ENCODE data around the gene DROSHA. TPM values are rescaled to one million over a fixed set of nuclear protein-coding genes. Genes with fewer than 3 reads are reported as not detected.
"Not testable (repeated sequence)": the region's sequence is repeated elsewhere in the genome, so short reads cannot be mapped to it uniquely, and the experiment has no call there.

DROSHA gene
- total and polyA plus RNA-seq, 2 donors (not counting 1 experiment from before 2014, with no cell fraction given) = 44.1 to 48.4 TPM

- DNase-seq (ENCODE audit: low read depth in 2 of 2) = no peak
- no peak overlapping the region for H3K9ac ChIP-seq (ENCODE audit: insufficient read depth, low read length)
- H3K4me3 ChIP-seq (replicated peaks in 1 of 4; ENCODE audit: control extremely low read depth in 1 of 4, insufficient read depth in 1 of 4, low read depth in 3 of 4, low read length in 4 of 4) = no peak overlapping the region
- H3K27me3 ChIP-seq (ENCODE audit: control insufficient read depth, insufficient read depth, low read length) = no peaks in the 10 kb centered on the region
- no peaks in the 10 kb centered on the region for H3K36me3 ChIP-seq (ENCODE audit: control insufficient read depth, insufficient read depth, low read length)
- no peak overlapping the region for H3K27ac ChIP-seq (ENCODE audit: insufficient read depth, low read length)
- no peak overlapping the region for H3K4me2 ChIP-seq (ENCODE audit: extremely low read depth, insufficient read depth, low read length)
- H2AFZ ChIP-seq (ENCODE audit: low read length) = no peak overlapping the region
- no peaks in the 10 kb centered on the region for H3K9me3 ChIP-seq (ENCODE audit: control insufficient read depth, insufficient read depth, low read depth, low read length)
- TF ChIP-seq, protein P1, sequence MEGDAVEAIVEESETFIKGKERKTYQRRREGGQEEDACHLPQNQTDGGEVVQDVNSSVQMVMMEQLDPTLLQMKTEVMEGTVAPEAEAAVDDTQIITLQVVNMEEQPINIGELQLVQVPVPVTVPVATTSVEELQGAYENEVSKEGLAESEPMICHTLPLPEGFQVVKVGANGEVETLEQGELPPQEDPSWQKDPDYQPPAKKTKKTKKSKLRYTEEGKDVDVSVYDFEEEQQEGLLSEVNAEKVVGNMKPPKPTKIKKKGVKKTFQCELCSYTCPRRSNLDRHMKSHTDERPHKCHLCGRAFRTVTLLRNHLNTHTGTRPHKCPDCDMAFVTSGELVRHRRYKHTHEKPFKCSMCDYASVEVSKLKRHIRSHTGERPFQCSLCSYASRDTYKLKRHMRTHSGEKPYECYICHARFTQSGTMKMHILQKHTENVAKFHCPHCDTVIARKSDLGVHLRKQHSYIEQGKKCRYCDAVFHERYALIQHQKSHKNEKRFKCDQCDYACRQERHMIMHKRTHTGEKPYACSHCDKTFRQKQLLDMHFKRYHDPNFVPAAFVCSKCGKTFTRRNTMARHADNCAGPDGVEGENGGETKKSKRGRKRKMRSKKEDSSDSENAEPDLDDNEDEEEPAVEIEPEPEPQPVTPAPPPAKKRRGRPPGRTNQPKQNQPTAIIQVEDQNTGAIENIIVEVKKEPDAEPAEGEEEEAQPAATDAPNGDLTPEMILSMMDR (conservative IDR thresholded peaks at IDR 0.05 in 1 of 2, IDR thresholded peaks at IDR 0.05 in 1 of 2; ENCODE audit: low read depth in 1 of 2, low read length in 2 of 2) = no peak
- TF ChIP-seq EZH2 (IDR thresholded peaks at IDR 0.05; ENCODE audit: low read length, missing control alignments) = no peak
- no peaks in the 10 kb centered on the region for H3K4me1 ChIP-seq (ENCODE audit: control insufficient read depth, extremely low read depth, insufficient read depth, low read length)
- H3K79me2 ChIP-seq (ENCODE audit: control insufficient read depth, insufficient read depth, low read length) = no peaks in the 10 kb centered on the region
- H4K20me1 ChIP-seq (ENCODE audit: control insufficient read depth, extremely low read depth, insufficient read depth, low read length) = no peaks in the 10 kb centered on the region
Measured at GRCh38 chr5:31568302-31568835, 36.5 kb upstream of the DROSHA start.

DNA sequence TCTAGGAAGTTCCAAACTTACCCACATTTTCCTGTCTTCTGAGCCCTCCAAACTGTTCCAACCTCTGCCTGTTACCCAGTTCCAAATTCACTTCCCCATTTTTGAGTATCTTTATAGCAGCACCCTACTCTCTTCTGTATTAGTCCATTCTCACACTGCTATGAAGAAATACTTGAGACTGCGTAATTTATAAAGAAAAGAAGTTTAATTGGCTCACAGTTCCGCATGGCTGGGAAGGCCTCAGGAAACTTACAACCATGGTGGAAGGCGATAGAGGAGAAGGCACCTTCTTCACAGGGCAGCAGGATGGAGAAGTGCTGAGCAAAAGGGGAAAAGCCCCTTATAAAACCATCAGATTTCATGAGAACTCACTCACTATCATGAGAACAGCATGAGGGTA is 34.5 kb upstream of the DROSHA start:
- not testable (repeated sequence) for H2AFZ ChIP-seq (ENCODE audit: low read length); H3K27me3 ChIP-seq (ENCODE audit: control insufficient read depth, insufficient read depth, low read length); H3K4me2 ChIP-seq (ENCODE audit: extremely low read depth, insufficient read depth, low read length)

GRCh38 chr5:31563216-31563615 is 31.3 kb upstream of the DROSHA start:
- no peak overlapping the region for H3K27ac ChIP-seq (ENCODE audit: insufficient read depth, low read length)
- DNase-seq (ENCODE audit: low read depth in 2 of 2) = peak in 1 of 2 donors; percentile 32
- no peak overlapping the region for H3K4me2 ChIP-seq (ENCODE audit: extremely low read depth, insufficient read depth, low read length)
- no peak overlapping the region for H3K9ac ChIP-seq (ENCODE audit: insufficient read depth, low read length)
- no peaks in the 10 kb centered on the region for H3K36me3 ChIP-seq (ENCODE audit: control insufficient read depth, insufficient read depth, low read length)
- no peaks in the 10 kb centered on the region for H3K9me3 ChIP-seq (ENCODE audit: control insufficient read depth, insufficient read depth, low read depth, low read length)
- no peaks in the 10 kb centered on the region for H3K79me2 ChIP-seq (ENCODE audit: control insufficient read depth, insufficient read depth, low read length)
- no peaks in the 10 kb centered on the region for H4K20me1 ChIP-seq (ENCODE audit: control insufficient read depth, extremely low read depth, insufficient read depth, low read length)
- H3K4me3 ChIP-seq (replicated peaks in 1 of 4; ENCODE audit: control extremely low read depth in 1 of 4, insufficient read depth in 1 of 4, low read depth in 3 of 4, low read length in 4 of 4) = no peak overlapping the region
- H2AFZ ChIP-seq (ENCODE audit: low read length) = no peak overlapping the region
- H3K27me3 ChIP-seq (ENCODE audit: control insufficient read depth, insufficient read depth, low read length) = no peaks in the 10 kb centered on the region
- H3K4me1 ChIP-seq (ENCODE audit: control insufficient read depth, extremely low read depth, insufficient read depth, low read length) = no peaks in the 10 kb centered on the region
- TF ChIP-seq, protein P1 (conservative IDR thresholded peaks at IDR 0.05 in 1 of 2, IDR thresholded peaks at IDR 0.05 in 1 of 2; ENCODE audit: low read depth in 1 of 2, low read length in 2 of 2) = no peak
- TF ChIP-seq EZH2 (IDR thresholded peaks at IDR 0.05; ENCODE audit: low read length, missing control alignments) = no peak

More for the DNA sequence above, 34.5 kb upstream of the DROSHA start:
- H3K4me1 ChIP-seq (ENCODE audit: control insufficient read depth, extremely low read depth, insufficient read depth, low read length); H3K9ac ChIP-seq (ENCODE audit: insufficient read depth, low read length); DNase-seq (ENCODE audit: low read depth in 2 of 2); H3K36me3 ChIP-seq (ENCODE audit: control insufficient read depth, insufficient read depth, low read length); H3K79me2 ChIP-seq (ENCODE audit: control insufficient read depth, insufficient read depth, low read length); H3K4me3 ChIP-seq (replicated peaks in 1 of 4; ENCODE audit: control extremely low read depth in 1 of 4, insufficient read depth in 1 of 4, low read depth in 3 of 4, low read length in 4 of 4); H3K9me3 ChIP-seq (ENCODE audit: control insufficient read depth, insufficient read depth, low read depth, low read length); H3K27ac ChIP-seq (ENCODE audit: insufficient read depth, low read length); H4K20me1 ChIP-seq (ENCODE audit: control insufficient read depth, extremely low read depth, insufficient read depth, low read length): not testable (repeated sequence)

Data from fibroblast of lung (primary cell).